Sigmoid colon (tissue), 4 donors: ENCODE results near the gene ZNF687.

Experiments used
- CTCF ChIP-seq, 4 experiments: fragments of 450-650 bp in 3 of 4; fragments of 200-600 bp in 1 of 4; IDR thresholded peaks; one replicate each; pipeline ENCODE4 v1.5.1; 2016 to 2019; ENCODE audit warnings: antibody characterized with exemption in 4 of 4, mild to moderate bottlenecking in 3 of 4, moderate library complexity in 2 of 4
- EP300 ChIP-seq, 4 donors: sonication (generic); formaldehyde crosslinking; IDR thresholded peaks; one replicate each; pipeline ENCODE4 v1.6.1; 2017; ENCODE audit warnings: antibody characterized with exemption in 4 of 4
- POLR2A ChIP-seq, 2 donors: fragments of 450-650 bp; IDR thresholded peaks; one replicate each; pipeline ENCODE4 v1.6.1; 2016; ENCODE audit warnings: antibody characterized with exemption in 2 of 2, mild to moderate bottlenecking in 2 of 2, moderate library complexity in 2 of 2
- POLR2AphosphoS5 ChIP-seq, 4 donors: sonication (generic); formaldehyde crosslinking; IDR thresholded peaks; one replicate each; pipeline ENCODE4 v1.6.1; 2017; ENCODE audit warnings: antibody characterized with exemption in 4 of 4

GRCh38 chr1:151287767-151288500, 5.8 kb downstream of the ZNF687 start:
- TF ChIP-seq CTCF (IDR thresholded peaks at IDR 0.05), result no peak
- TF ChIP-seq POLR2AphosphoS5 (IDR thresholded peaks at IDR 0.05), result peak in 1 of 4 donors; percentile 13
- TF ChIP-seq POLR2A (IDR thresholded peaks at IDR 0.05), result no peak
- no peak for TF ChIP-seq EP300 (IDR thresholded peaks at IDR 0.05)
